GM23338 (cell line): Measurements from ENCODE around the gene ITPKA. TPM values are rescaled to one million over a fixed set of nuclear protein-coding genes. Genes with fewer than 3 reads are reported as not detected.

Experiments used
- ATAC-seq: fragments of 200-7000 bp; cut with Tn5 transposase; 3 replicates; pipeline ENCODE4 v1.9.1; 2020
- DNase-seq: peaks from one replicate; pipeline ENCODE4 v3.0.0-alpha.2; 2015; ENCODE audit warnings: low spot score
- H2AFZ ChIP-seq: fragments of 200-600 bp; sonication (generic); 2 replicates; pipeline ENCODE4 v1.8.0; 2016; ENCODE audit warnings: antibody characterized with exemption, mild to moderate bottlenecking, moderate library complexity
- H3F3A ChIP-seq: fragments of 200-600 bp; sonication (generic); replicated peaks from 2 replicates; pipeline ENCODE4 v1.8.0; 2017; ENCODE audit warnings: antibody characterized with exemption, mixed run types, low read depth
- H3K27ac ChIP-seq: fragments of 200-600 bp; sonication (generic); 2 replicates; pipeline ENCODE4 v1.6.1; 2016; ENCODE audit warnings: low read depth
- H3K27me3 ChIP-seq: fragments of 200-600 bp; sonication (generic); 2 replicates; pipeline ENCODE4 v1.8.0; 2016; ENCODE audit warnings: mild to moderate bottlenecking, mixed run types, moderate library complexity; ENCODE audit not compliant: insufficient read depth
- H3K36me3 ChIP-seq: fragments of 200-600 bp; sonication (generic); 2 replicates; pipeline ENCODE4 v1.8.0; 2016; ENCODE audit warnings: mild to moderate bottlenecking; ENCODE audit not compliant: insufficient read depth
- H3K4me1 ChIP-seq: fragments of 200-600 bp; sonication (generic); 2 replicates; pipeline ENCODE4 v1.8.0; 2016; ENCODE audit warnings: mild to moderate bottlenecking, moderate library complexity; ENCODE audit not compliant: insufficient read depth
- H3K4me2 ChIP-seq: fragments of 200-600 bp; sonication (generic); 2 replicates; pipeline ENCODE4 v1.7.1; 2017; ENCODE audit warnings: mixed run types
- H3K4me3 ChIP-seq: fragments of 200-600 bp; sonication (generic); 2 replicates; pipeline ENCODE4 v1.6.1; 2016; ENCODE audit warnings: mixed run types
- H3K79me2 ChIP-seq: fragments of 200-600 bp; sonication (generic); replicated peaks from 2 replicates; pipeline ENCODE4 v1.8.0; 2017; ENCODE audit warnings: mild to moderate bottlenecking; ENCODE audit not compliant: insufficient read depth
- H3K9me2 ChIP-seq: fragments of 200-600 bp; sonication (generic); 2 replicates; pipeline ENCODE4 v1.8.0; 2017; ENCODE audit not compliant: insufficient read depth
- H4K20me1 ChIP-seq: fragments of 200-600 bp; sonication (generic); replicated peaks from 2 replicates; pipeline ENCODE4 v1.8.0; 2017; ENCODE audit warnings: mild to moderate bottlenecking; ENCODE audit not compliant: insufficient read depth
- H3K27ac Mint-ChIP-seq: 2 replicates; pipeline ENCODE4 v1.8.0; 2020; ENCODE audit warnings: inconsistent platforms, mild to moderate bottlenecking, moderate library complexity, mixed read lengths
- H3K27me3 Mint-ChIP-seq: 3 replicates; pipeline ENCODE4 v1.8.0; 2022; ENCODE audit warnings: low read depth, mild to moderate bottlenecking, moderate library complexity, mixed read lengths, inconsistent platforms; ENCODE audit not compliant: insufficient read depth, poor library complexity
- H3K36me3 Mint-ChIP-seq: 3 replicates; pipeline ENCODE4 v1.8.0; 2021; ENCODE audit warnings: low read depth, mild to moderate bottlenecking, inconsistent platforms, moderate library complexity, mixed read lengths
- H3K4me1 Mint-ChIP-seq: 3 replicates; pipeline ENCODE4 v1.8.0; 2020; ENCODE audit warnings: mild to moderate bottlenecking, inconsistent platforms, mixed read lengths
- H3K4me3 Mint-ChIP-seq: 3 replicates; pipeline ENCODE4 v1.8.0; 2021; ENCODE audit warnings: moderate library complexity, mild to moderate bottlenecking, inconsistent platforms, mixed read lengths
- H3K9me3 Mint-ChIP-seq: 3 replicates; pipeline ENCODE4 v1.8.0; 2020; ENCODE audit warnings: moderate library complexity, mild to moderate bottlenecking, inconsistent platforms, mixed read lengths
- CTCF ChIP-seq, 2 experiments: fragments of 200-600 bp in 1 of 2; sonication (generic) in 1 of 2; conservative IDR thresholded peaks; 2 replicates each; pipeline versions ENCODE4 v1.5.1 to v1.6.1; 2016 to 2017; ENCODE audit warnings: antibody characterized with exemption in 2 of 2, low read depth in 2 of 2, mild to moderate bottlenecking in 2 of 2, moderate library complexity in 1 of 2
- ETS1 ChIP-seq: IDR thresholded peaks from 2 replicates; pipeline ENCODE4 v1.6.1; 2016; ENCODE audit warnings: antibody characterized with exemption
- EZH2 ChIP-seq: fragments of 200-600 bp; sonication (generic); IDR thresholded peaks from one replicate; pipeline ENCODE4 v1.8.0; 2017; ENCODE audit warnings: antibody characterized with exemption, mild to moderate bottlenecking, low read depth; ENCODE audit not compliant: unreplicated experiment
- POLR2AphosphoS5 ChIP-seq: IDR thresholded peaks from 2 replicates; pipeline ENCODE4 v1.6.1; 2016; ENCODE audit warnings: antibody characterized with exemption, low read depth
- ZNF114 ChIP-seq: fragments of 250-450 bp; sonication (Bioruptor Pico); IDR thresholded peaks from 2 replicates; pipeline ENCODE4 v1.5.0; 2020; ENCODE audit warnings: mild to moderate bottlenecking, moderate library complexity
- ZNF331 ChIP-seq: fragments of 250-450 bp; sonication (Bioruptor Pico); IDR thresholded peaks from 2 replicates; pipeline ENCODE4 v1.5.0; 2020; ENCODE audit warnings: low read depth, mild to moderate bottlenecking, moderate library complexity
- polyA plus RNA-seq: library from polyadenylated mRNA; unstranded; fragments of >200 nt; fragmentation: Nextera tagmentation; extraction: Ambion mirVana; gene quantifications from 2 replicates; pipeline ENCODE4 v1.2.1, GENCODE V29; 2016
- total RNA-seq: library from RNA; depleted of rRNA; stranded (reverse); fragments of >200 nt; shearing (Covaris generic); gene quantifications from 2 replicates; pipeline ENCODE4 v1.2.3, GENCODE V29; 2014
- TF ChIP-seq, protein P1 (sequence below): IDR thresholded peaks from one replicate; pipeline ENCODE4 v1.6.1; 2018; ENCODE audit warnings: antibody characterized with exemption; ENCODE audit not compliant: unreplicated experiment

ITPKA gene
- total and polyA plus RNA-seq, 2 experiments from 2014 or later, result 0.55 to 2.1 TPM

- TF ChIP-seq, protein P1, sequence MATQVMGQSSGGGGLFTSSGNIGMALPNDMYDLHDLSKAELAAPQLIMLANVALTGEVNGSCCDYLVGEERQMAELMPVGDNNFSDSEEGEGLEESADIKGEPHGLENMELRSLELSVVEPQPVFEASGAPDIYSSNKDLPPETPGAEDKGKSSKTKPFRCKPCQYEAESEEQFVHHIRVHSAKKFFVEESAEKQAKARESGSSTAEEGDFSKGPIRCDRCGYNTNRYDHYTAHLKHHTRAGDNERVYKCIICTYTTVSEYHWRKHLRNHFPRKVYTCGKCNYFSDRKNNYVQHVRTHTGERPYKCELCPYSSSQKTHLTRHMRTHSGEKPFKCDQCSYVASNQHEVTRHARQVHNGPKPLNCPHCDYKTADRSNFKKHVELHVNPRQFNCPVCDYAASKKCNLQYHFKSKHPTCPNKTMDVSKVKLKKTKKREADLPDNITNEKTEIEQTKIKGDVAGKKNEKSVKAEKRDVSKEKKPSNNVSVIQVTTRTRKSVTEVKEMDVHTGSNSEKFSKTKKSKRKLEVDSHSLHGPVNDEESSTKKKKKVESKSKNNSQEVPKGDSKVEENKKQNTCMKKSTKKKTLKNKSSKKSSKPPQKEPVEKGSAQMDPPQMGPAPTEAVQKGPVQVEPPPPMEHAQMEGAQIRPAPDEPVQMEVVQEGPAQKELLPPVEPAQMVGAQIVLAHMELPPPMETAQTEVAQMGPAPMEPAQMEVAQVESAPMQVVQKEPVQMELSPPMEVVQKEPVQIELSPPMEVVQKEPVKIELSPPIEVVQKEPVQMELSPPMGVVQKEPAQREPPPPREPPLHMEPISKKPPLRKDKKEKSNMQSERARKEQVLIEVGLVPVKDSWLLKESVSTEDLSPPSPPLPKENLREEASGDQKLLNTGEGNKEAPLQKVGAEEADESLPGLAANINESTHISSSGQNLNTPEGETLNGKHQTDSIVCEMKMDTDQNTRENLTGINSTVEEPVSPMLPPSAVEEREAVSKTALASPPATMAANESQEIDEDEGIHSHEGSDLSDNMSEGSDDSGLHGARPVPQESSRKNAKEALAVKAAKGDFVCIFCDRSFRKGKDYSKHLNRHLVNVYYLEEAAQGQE, result no peak
- no peak for TF ChIP-seq CTCF (conservative IDR thresholded peaks at IDR 0.05; ENCODE audit: low read depth in 2 of 2)
- TF ChIP-seq POLR2AphosphoS5, result no peak
- TF ChIP-seq ZNF331 (CRISPR knock-in tag), result no peak
- no peak for TF ChIP-seq EZH2
- TF ChIP-seq ZNF114 (CRISPR knock-in tag), result no peak
- TF ChIP-seq ETS1, result no peak
Measured at GRCh38 chr15:41502795-41503668, 9.4 kb downstream of the ITPKA start (continued).

- Histone ChIP-seq H3K27me3 (peaks cover 99% of the 10 kb centered on the region), H3K27ac (no peak overlapping the region), H3K4me2 (peak overlapping the region; percentile 90), H2AFZ (0 out of 2 replicates have a peak overlapping the region, but pooled peaks have one; percentile 87), H3K9me2 (no peaks in the 10 kb centered on the region), H3K4me3 (peak overlapping the region; percentile 63; the same call in 1 of the 2 replicates), H3K36me3 (no peaks in the 10 kb centered on the region), H4K20me1 (peaks cover 12% of the 10 kb centered on the region; the same call in 1 of the 2 replicates), H3K79me2 (no peaks in the 10 kb centered on the region), H3F3A (peaks cover 11% of the 10 kb centered on the region; the same call in 1 of the 2 replicates), H3K4me1 (peaks cover 13% of the 10 kb centered on the region)
- H3K9me3 Mint-ChIP-seq, result no peaks in the 10 kb centered on the region; the same call in 2 of the 3 replicates
- no peak for ATAC-seq
- no peak for DNase-seq
- H3K4me1 Mint-ChIP-seq, result peaks cover 11% of the 10 kb centered on the region; the same call in 2 of the 3 replicates
- H3K27ac Mint-ChIP-seq, result no peak overlapping the region
- peak overlapping the region; percentile 58 for H3K4me3 Mint-ChIP-seq
- peaks cover 86% of the 10 kb centered on the region for H3K27me3 Mint-ChIP-seq
- H3K36me3 Mint-ChIP-seq, result no peaks in the 10 kb centered on the region
- TF ChIP-seq, protein P1, result no peak
Measured at GRCh38 chr15:41503669-41504010, 10.0 kb downstream of the ITPKA start.
